Panc1 (cell line): ENCODE results near the gene QPCT.

ENCODE experiments used
- CTCF ChIP-seq: fragments of 450-650 bp; IDR thresholded peaks from 2 replicates; pipeline ENCODE4 v1.5.1; 2017; ENCODE audit warnings: mild to moderate bottlenecking
- REST ChIP-seq, 2 experiments: IDR thresholded peaks; 2 replicates each; pipeline ENCODE4 v1.6.1; 2011 to 2012; ENCODE audit warnings: low read depth in 2 of 2, control low read depth in 1 of 2, low read length in 1 of 2, mild to moderate bottlenecking in 1 of 2, moderate library complexity in 1 of 2; ENCODE audit not compliant: insufficient read depth in 1 of 2

GRCh38 chr2:37370666-37371065 lies 26.2 kb downstream of the QPCT start:
- TF ChIP-seq REST (IDR thresholded peaks at IDR 0.05; ENCODE audit: insufficient read depth in 1 of 2, low read depth in 2 of 2, low read length in 1 of 2): no peak
- TF ChIP-seq CTCF: no peak
